Neuronal stem cell (in vitro differentiated cells): ENCODE data around the gene ACTN3.
"Not testable (repeated sequence)": the region's sequence is repeated elsewhere in the genome, so short reads cannot be mapped to it uniquely, and the experiment has no call there.

ENCODE experiments used
- DNase-seq: peaks from one replicate; pipeline ENCODE4 v3.0.0-alpha.2; 2013; ENCODE audit warnings: low spot score
- H2AFZ ChIP-seq: one replicate; pipeline ENCODE4 v1.6.1; 2013; ENCODE audit warnings: mild to moderate bottlenecking, low read length, inconsistent platforms
- H2AK5ac ChIP-seq: 2 replicates; pipeline ENCODE4 v1.6.1; 2013; ENCODE audit warnings: low read depth, mild to moderate bottlenecking, inconsistent platforms, low read length, moderate library complexity, mixed read lengths
- H2BK120ac ChIP-seq: 2 replicates; pipeline ENCODE4 v1.6.1; 2013; ENCODE audit warnings: low read depth, mild to moderate bottlenecking, inconsistent platforms, low read length, moderate library complexity, mixed read lengths
- H2BK12ac ChIP-seq: one replicate; pipeline ENCODE4 v1.6.1; 2013; ENCODE audit warnings: low read length, inconsistent platforms
- H2BK15ac ChIP-seq: 2 replicates; pipeline ENCODE4 v1.6.1; 2013; ENCODE audit warnings: mild to moderate bottlenecking, low read length, inconsistent platforms, mixed read lengths
- H2BK5ac ChIP-seq: one replicate; pipeline ENCODE4 v1.6.1; 2013; ENCODE audit warnings: inconsistent platforms, mild to moderate bottlenecking, low read length, moderate library complexity
- H3K14ac ChIP-seq: one replicate; pipeline ENCODE4 v1.6.1; 2013; ENCODE audit warnings: low read length, inconsistent platforms
- H3K18ac ChIP-seq: 2 replicates; pipeline ENCODE4 v1.6.1; 2013; ENCODE audit warnings: low read length, inconsistent platforms
- H3K23ac ChIP-seq: 2 replicates; pipeline ENCODE4 v1.6.1; 2013; ENCODE audit warnings: low read depth, mild to moderate bottlenecking, mixed read lengths, low read length, inconsistent platforms; ENCODE audit not compliant: poor library complexity
- H3K27ac ChIP-seq: replicated peaks from 3 replicates; pipeline ENCODE4 v1.5.1; 2013; ENCODE audit warnings: low read length, inconsistent platforms
- H3K27me3 ChIP-seq, 3 experiments: 2 replicates each; pipeline ENCODE4 v1.6.1; 2013; ENCODE audit warnings: low read length in 3 of 3, mild to moderate bottlenecking in 2 of 3, inconsistent platforms in 1 of 3, low read depth in 1 of 3, mixed read lengths in 1 of 3, moderate library complexity in 1 of 3; ENCODE audit not compliant: control insufficient read depth in 3 of 3, insufficient read depth in 3 of 3
- H3K36me3 ChIP-seq, 2 donors: replicated peaks in 1 of 2; 2 replicates each; pipeline ENCODE4 v1.6.1; 2013; ENCODE audit warnings: low read length in 2 of 2; ENCODE audit not compliant: control insufficient read depth in 2 of 2, insufficient read depth in 2 of 2
- H3K4ac ChIP-seq: 2 replicates; pipeline ENCODE4 v1.6.1; 2013; ENCODE audit warnings: inconsistent platforms, mild to moderate bottlenecking, low read length, moderate library complexity
- H3K4me1 ChIP-seq, 2 donors: 1 replicate in 1 of 2; 2 replicates in 1 of 2; pipeline ENCODE4 v1.6.1; 2013; ENCODE audit warnings: low read length in 2 of 2, low read depth in 1 of 2; ENCODE audit not compliant: control insufficient read depth in 2 of 2, insufficient read depth in 1 of 2
- H3K4me2 ChIP-seq: one replicate; pipeline ENCODE4 v1.6.1; 2013; ENCODE audit warnings: mild to moderate bottlenecking, low read length, inconsistent platforms; ENCODE audit not compliant: insufficient read depth, poor library complexity, severe bottlenecking
- H3K4me3 ChIP-seq, 2 donors: 2 replicates each; pipeline ENCODE4 v1.5.1; 2013; ENCODE audit warnings: low read length in 2 of 2, mild to moderate bottlenecking in 2 of 2, inconsistent platforms in 1 of 2, moderate library complexity in 1 of 2
- H3K79me1 ChIP-seq: one replicate; pipeline ENCODE4 v1.6.1; 2013; ENCODE audit warnings: low read depth, mild to moderate bottlenecking, inconsistent platforms, low read length, moderate library complexity
- H3K9ac ChIP-seq: one replicate; pipeline ENCODE4 v1.6.1; 2013; ENCODE audit warnings: mild to moderate bottlenecking, low read depth, low read length, inconsistent platforms; ENCODE audit not compliant: poor library complexity
- H3K9me3 ChIP-seq, 2 donors: replicated peaks in 1 of 2; 2 replicates each; pipeline versions ENCODE3 to v1.6.1; 2013; ENCODE audit warnings: low read length in 2 of 2, mild to moderate bottlenecking in 2 of 2, inconsistent platforms in 1 of 2, low read depth in 1 of 2, mixed read lengths in 1 of 2, moderate library complexity in 1 of 2; ENCODE audit not compliant: control insufficient read depth in 2 of 2, insufficient read depth in 1 of 2
- H4K8ac ChIP-seq: one replicate; pipeline ENCODE4 v1.6.1; 2013; ENCODE audit warnings: low read depth, mild to moderate bottlenecking, inconsistent platforms, low read length, moderate library complexity
- H4K91ac ChIP-seq: one replicate; pipeline ENCODE4 v1.6.1; 2013; ENCODE audit warnings: low read length, low read depth, mild to moderate bottlenecking, inconsistent platforms; ENCODE audit not compliant: poor library complexity
- WGBS, 2 donors: extraction: QIAGEN DNeasy Blood & Tissue Kit; methylation state at CpG; one replicate each; pipeline ENCODE4 v1.1.7; 2013; ENCODE audit warnings: missing lambda C conversion rate in 2 of 2, mixed read lengths in 1 of 2; ENCODE audit not compliant: insufficient read length in 2 of 2, insufficient replicate concordance in 1 of 2; ENCODE audit errors: extremely low coverage in 2 of 2; 5-methylcytosine and 5-hydroxymethylcytosine counted together

The ACTN3 gene

DNA sequence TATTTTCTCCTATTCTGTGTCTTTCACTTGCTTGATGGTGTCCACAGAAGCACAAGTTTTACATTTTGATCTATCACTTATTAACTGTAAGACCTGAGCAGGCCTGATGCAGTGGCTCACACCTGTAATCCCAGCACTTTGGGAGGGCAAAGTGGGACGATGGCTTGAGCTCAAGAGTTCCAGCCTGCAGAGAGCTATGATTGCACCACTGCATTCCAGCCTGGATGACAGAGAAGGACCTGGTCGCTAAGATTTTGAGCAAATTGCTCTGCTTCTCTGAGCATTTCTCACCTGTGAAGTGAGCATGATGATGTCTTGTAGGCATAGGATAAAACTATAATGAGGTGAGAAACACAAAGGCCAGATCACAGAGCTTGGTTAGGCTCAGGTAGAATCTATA lies 39.4 kb downstream of the ACTN3 start:
- no peak overlapping the region for H2AK5ac ChIP-seq
- no peak overlapping the region for H3K14ac ChIP-seq
- H3K4ac ChIP-seq: no peak overlapping the region
- no peak overlapping the region for H2BK120ac ChIP-seq
- H3K9ac ChIP-seq: no peak overlapping the region
- no peak overlapping the region for H3K4me2 ChIP-seq
- H3K27me3 ChIP-seq: no peaks in the 10 kb centered on the region
- no peak overlapping the region for H2BK5ac ChIP-seq
- H3K18ac ChIP-seq: no peak overlapping the region
- no peak overlapping the region for H3K4me3 ChIP-seq
- no peak overlapping the region for H3K27ac ChIP-seq
- no CpG with 5 or more reads among the region's 2 CpGs for WGBS, 2 donors
- no peak overlapping the region for H2BK12ac ChIP-seq
- no peak overlapping the region for H3K23ac ChIP-seq
- no peak for DNase-seq
- H3K9me3 ChIP-seq: peaks cover 8 to 17% of the 10 kb centered on the region in 2 donors
- no peaks in the 10 kb centered on the region for H3K4me1 ChIP-seq
- H3K36me3 ChIP-seq: no peaks in the 10 kb centered on the region
- no peak overlapping the region for H2BK15ac ChIP-seq
- no peak overlapping the region for H2AFZ ChIP-seq
- no peaks in the 10 kb centered on the region for H3K79me1 ChIP-seq
- no peak overlapping the region for H4K8ac ChIP-seq
- H4K91ac ChIP-seq: no peak overlapping the region

DNA sequence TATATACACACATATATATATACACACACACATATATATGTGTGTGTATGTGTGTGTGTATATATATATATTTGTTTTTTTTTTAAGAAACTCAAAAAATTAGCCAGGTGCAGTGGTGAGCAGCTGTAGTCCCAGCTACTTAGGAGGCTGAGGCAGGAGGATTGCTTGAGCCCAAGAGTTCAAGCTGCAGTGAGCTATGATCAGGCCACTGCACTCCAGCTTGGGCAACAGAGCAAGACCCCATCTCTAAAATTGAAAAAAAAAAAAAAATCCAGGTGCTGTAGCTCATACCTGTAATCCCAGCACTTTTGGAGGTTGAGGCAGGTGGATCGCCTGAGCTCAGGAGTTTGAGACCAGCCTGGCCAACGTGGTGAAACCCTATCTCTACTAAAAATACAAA lies 42.6 kb downstream of the ACTN3 start:
- not testable (repeated sequence) for H4K8ac ChIP-seq, H3K23ac ChIP-seq, H3K18ac ChIP-seq, H3K9ac ChIP-seq, H3K4me3 ChIP-seq, H3K4me2 ChIP-seq, H2BK15ac ChIP-seq, H4K91ac ChIP-seq, H3K4ac ChIP-seq, H3K79me1 ChIP-seq, H3K27ac ChIP-seq, H3K14ac ChIP-seq, H2AK5ac ChIP-seq, H3K36me3 ChIP-seq, H2AFZ ChIP-seq, H3K27me3 ChIP-seq, H2BK12ac ChIP-seq, DNase-seq, H2BK120ac ChIP-seq, H2BK5ac ChIP-seq
- WGBS, 2 donors: no CpG with 5 or more reads among the region's 2 CpGs
- H3K9me3 ChIP-seq: peaks cover 19 to 21% of the 10 kb centered on the region in 2 donors
- peaks cover 5 to 11% of the 10 kb centered on the region in 2 donors for H3K4me1 ChIP-seq

- H3K79me1 ChIP-seq: peaks cover 4% of the 10 kb centered on the region
- H3K9me3 ChIP-seq: peaks cover 19 to 21% of the 10 kb centered on the region in 2 donors
- H2BK15ac ChIP-seq: no peak overlapping the region
- no peak overlapping the region for H3K27ac ChIP-seq
- no peak overlapping the region for H2BK12ac ChIP-seq
- H3K14ac ChIP-seq: no peak overlapping the region
- no peak overlapping the region for H3K4me3 ChIP-seq
- H3K23ac ChIP-seq: no peak overlapping the region
- no peaks in the 10 kb centered on the region for H3K27me3 ChIP-seq
- no peak overlapping the region for H4K91ac ChIP-seq
- H2BK120ac ChIP-seq: no peak overlapping the region
- H3K4me1 ChIP-seq: peaks cover 8 to 11% of the 10 kb centered on the region in 2 donors
- no peak overlapping the region for H3K9ac ChIP-seq
- no peak overlapping the region for H3K4me2 ChIP-seq
- H2AFZ ChIP-seq: no peak overlapping the region
- no peak overlapping the region for H2BK5ac ChIP-seq
- H4K8ac ChIP-seq: no peak overlapping the region
- WGBS, 2 donors: no CpG with 5 or more reads among the region's 7 CpGs
- DNase-seq: no peak
- H3K4ac ChIP-seq: no peak overlapping the region
- no peak overlapping the region for H2AK5ac ChIP-seq
- H3K36me3 ChIP-seq: no peaks in the 10 kb centered on the region
- H3K18ac ChIP-seq: no peak overlapping the region
These were observed 43.4 kb downstream of the ACTN3 start for GRCh38 chr11:66589996-66590675.

DNA sequence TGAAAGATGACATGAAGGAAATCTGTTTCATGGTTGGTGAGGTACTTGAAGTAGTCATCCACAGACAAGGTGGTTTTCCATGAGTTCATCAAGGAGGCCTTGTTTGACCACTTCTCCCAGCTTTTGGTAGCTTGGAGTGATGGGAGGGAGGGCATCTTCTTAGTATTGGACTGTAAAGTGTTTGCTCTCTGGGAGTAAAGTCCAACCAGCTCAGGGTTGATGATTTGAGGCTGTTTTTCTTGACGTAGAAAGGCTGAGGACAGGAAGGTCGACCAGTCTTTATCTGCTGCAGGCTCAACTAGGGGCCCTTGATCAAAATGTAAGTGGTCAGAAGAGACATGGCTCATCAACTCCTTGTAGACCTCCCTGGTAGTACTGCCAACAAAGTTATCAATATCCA lies 44.5 kb downstream of the ACTN3 start:
- Histone ChIP-seq H2BK120ac (no peak overlapping the region), H3K4me1 (peaks cover 11 to 16% of the 10 kb centered on the region in 2 donors), H3K36me3 (peaks cover 0 to 6% of the 10 kb centered on the region in 2 donors), H3K4me2 (no peak overlapping the region), H3K27ac (no peak overlapping the region), H3K79me1 (peaks cover 4% of the 10 kb centered on the region), H4K91ac (no peak overlapping the region), H3K9me3 (peaks cover 19 to 21% of the 10 kb centered on the region in 2 donors), H3K4me3 (no peak overlapping the region), H2BK12ac (no peak overlapping the region), H2BK15ac (no peak overlapping the region), H4K8ac (no peak overlapping the region), H3K18ac (no peak overlapping the region), H3K4ac (no peak overlapping the region), H2BK5ac (no peak overlapping the region), H3K27me3 (no peaks in the 10 kb centered on the region), H3K9ac (no peak overlapping the region), H3K14ac (no peak overlapping the region), H2AFZ (no peak overlapping the region), H2AK5ac (no peak overlapping the region), H3K23ac (no peak overlapping the region)
- DNase-seq: no peak
- no CpG with 5 or more reads among the region's 2 CpGs for WGBS, 2 donors
